ENCODE data around the gene TEX13D. TPM values are rescaled to one million over a fixed set of nuclear protein-coding genes. Genes with fewer than 3 reads are reported as not detected.

Gene TEX13D
- total and polyA plus RNA-seq, 4 donors, result not detected

DNA sequence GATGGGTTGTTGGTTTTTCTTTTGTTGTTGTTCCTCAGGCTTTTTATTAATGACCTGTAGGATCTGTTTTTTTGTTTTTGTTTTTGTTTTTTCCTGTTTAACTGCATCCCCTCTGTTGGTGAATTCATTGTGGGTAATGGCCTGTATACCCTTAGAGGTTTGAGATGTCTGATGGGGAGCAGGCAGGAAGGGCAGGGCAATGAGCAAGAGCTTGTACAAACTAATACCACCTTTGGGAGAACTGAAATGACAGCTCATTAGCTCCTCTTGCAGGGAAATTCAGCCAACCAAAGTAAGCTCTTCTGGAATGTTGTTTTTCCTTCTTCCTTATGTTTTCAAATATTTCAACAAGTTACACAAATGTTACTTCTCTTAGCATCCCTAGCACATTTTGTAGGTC, 37.3 kb downstream of the TEX13D start:
- no peaks in the 10 kb centered on the region for H3K36me3 ChIP-seq (ENCODE audit: control insufficient read depth in 1 of 2, insufficient read depth in 2 of 2, low read length in 1 of 2)
- no peak overlapping the region for H3K4me3 ChIP-seq (ENCODE audit: low read length in 2 of 2)
- ATAC-seq (ENCODE audit: low FRiP score), result no peak
- intact Hi-C loops (cut with DNase I), result no loop called here
- no peaks in the 10 kb centered on the region for H3K9me3 ChIP-seq (ENCODE audit: control insufficient read depth, low read length)
- no peaks in the 10 kb centered on the region for H3K27me3 ChIP-seq (ENCODE audit: control insufficient read depth in 1 of 2, insufficient read depth in 2 of 2, low read length in 1 of 2)
- no peak overlapping the region for H3K27ac ChIP-seq (ENCODE audit: low read depth in 1 of 2, low read length in 2 of 2)
- no peak for DNase-seq
- no peaks in the 10 kb centered on the region for H3K4me1 ChIP-seq (ENCODE audit: control insufficient read depth in 1 of 2, insufficient read depth in 2 of 2, low read length in 2 of 2)

- no peaks in the 10 kb centered on the region for H3K9me3 ChIP-seq (ENCODE audit: control insufficient read depth, low read length)
- WGBS, 2 donors, result 79 to 95% methylated on average over 1 of the region's 1 CpG
- no peaks in the 10 kb centered on the region for H3K36me3 ChIP-seq (ENCODE audit: control insufficient read depth in 1 of 2, insufficient read depth in 2 of 2, low read length in 1 of 2)
- no peaks in the 10 kb centered on the region for H3K27me3 ChIP-seq (ENCODE audit: control insufficient read depth in 1 of 2, insufficient read depth in 2 of 2, low read length in 1 of 2)
- ATAC-seq (ENCODE audit: low FRiP score) (no peak), DNase-seq (no peak)
- intact Hi-C loops (cut with DNase I), result no loop called here
- H3K4me1 ChIP-seq (ENCODE audit: control insufficient read depth in 1 of 2, insufficient read depth in 2 of 2, low read length in 2 of 2), result no peaks in the 10 kb centered on the region
- H3K4me3 ChIP-seq (ENCODE audit: low read length in 2 of 2), result no peak overlapping the region
- H3K27ac ChIP-seq (ENCODE audit: low read depth in 1 of 2, low read length in 2 of 2), result no peak overlapping the region
Measured at GRCh38 chrX:124373348-124373747, 40.9 kb downstream of the TEX13D start.

GRCh38 chrX:124378643-124379042, 46.2 kb downstream of the TEX13D start:
- no peaks in the 10 kb centered on the region for H3K9me3 ChIP-seq (ENCODE audit: control insufficient read depth, low read length)
- no peak for DNase-seq
- WGBS, 2 donors, result 44 to 59% methylated on average over 4 of the region's 4 CpGs
- no peak for ATAC-seq (ENCODE audit: low FRiP score)
- no peak overlapping the region for H3K4me3 ChIP-seq (ENCODE audit: low read length in 2 of 2)
- H3K27me3 ChIP-seq (ENCODE audit: control insufficient read depth in 1 of 2, insufficient read depth in 2 of 2, low read length in 1 of 2), result no peaks in the 10 kb centered on the region
- H3K36me3 ChIP-seq (ENCODE audit: control insufficient read depth in 1 of 2, insufficient read depth in 2 of 2, low read length in 1 of 2), result no peaks in the 10 kb centered on the region
- H3K27ac ChIP-seq (ENCODE audit: low read depth in 1 of 2, low read length in 2 of 2), result no peak overlapping the region
- intact Hi-C loops (cut with DNase I), result no loop called here
- H3K4me1 ChIP-seq (ENCODE audit: control insufficient read depth in 1 of 2, insufficient read depth in 2 of 2, low read length in 2 of 2), result no peaks in the 10 kb centered on the region

GRCh38 chrX:124383354-124383753, 50.9 kb downstream of the TEX13D start:
- Histone ChIP-seq H3K36me3 (ENCODE audit: control insufficient read depth in 1 of 2, insufficient read depth in 2 of 2, low read length in 1 of 2) (no peaks in the 10 kb centered on the region), H3K27ac (ENCODE audit: low read depth in 1 of 2, low read length in 2 of 2) (no peak overlapping the region), H3K4me1 (ENCODE audit: control insufficient read depth in 1 of 2, insufficient read depth in 2 of 2, low read length in 2 of 2) (no peaks in the 10 kb centered on the region), H3K9me3 (ENCODE audit: control insufficient read depth, low read length) (no peaks in the 10 kb centered on the region), H3K4me3 (ENCODE audit: low read length in 2 of 2) (no peak overlapping the region), H3K27me3 (ENCODE audit: control insufficient read depth in 1 of 2, insufficient read depth in 2 of 2, low read length in 1 of 2) (no peaks in the 10 kb centered on the region)
- DNase-seq (no peak), ATAC-seq (ENCODE audit: low FRiP score) (no peak)
- WGBS, 2 donors, result 73 to 92% methylated on average over 4 of the region's 4 CpGs
- intact Hi-C loops (cut with DNase I), result no loop called here

- Histone ChIP-seq H3K27ac (ENCODE audit: low read depth in 1 of 2, low read length in 2 of 2) (no peak overlapping the region), H3K36me3 (ENCODE audit: control insufficient read depth in 1 of 2, insufficient read depth in 2 of 2, low read length in 1 of 2) (no peaks in the 10 kb centered on the region), H3K27me3 (ENCODE audit: control insufficient read depth in 1 of 2, insufficient read depth in 2 of 2, low read length in 1 of 2) (no peaks in the 10 kb centered on the region), H3K9me3 (ENCODE audit: control insufficient read depth, low read length) (no peaks in the 10 kb centered on the region), H3K4me3 (ENCODE audit: low read length in 2 of 2) (no peak overlapping the region), H3K4me1 (ENCODE audit: control insufficient read depth in 1 of 2, insufficient read depth in 2 of 2, low read length in 2 of 2) (no peaks in the 10 kb centered on the region)
- ATAC-seq (ENCODE audit: low FRiP score), result no peak
- intact Hi-C loops (cut with DNase I), result no loop called here
- DNase-seq, result no peak
- 61 to 83% methylated on average over 6 of the region's 6 CpGs for WGBS, 2 donors
Measured at GRCh38 chrX:124386401-124386800, 53.9 kb downstream of the TEX13D start.

Other genes starting within 250 kb of the TEX13D start
- gene SH2D1A, start 13.9 kb downstream of the TEX13D start, total RNA-seq, result under 1 TPM; 0.62 to 0.78 TPM
- 1 to 10 TPM in 1 of 2 donors, under 1 TPM in 1; 0.51 to 2.8 TPM for gene SH2D1A, start 13.9 kb downstream of the TEX13D start, polyA plus RNA-seq